ENCODE data around the gene COPS9.

DNA sequence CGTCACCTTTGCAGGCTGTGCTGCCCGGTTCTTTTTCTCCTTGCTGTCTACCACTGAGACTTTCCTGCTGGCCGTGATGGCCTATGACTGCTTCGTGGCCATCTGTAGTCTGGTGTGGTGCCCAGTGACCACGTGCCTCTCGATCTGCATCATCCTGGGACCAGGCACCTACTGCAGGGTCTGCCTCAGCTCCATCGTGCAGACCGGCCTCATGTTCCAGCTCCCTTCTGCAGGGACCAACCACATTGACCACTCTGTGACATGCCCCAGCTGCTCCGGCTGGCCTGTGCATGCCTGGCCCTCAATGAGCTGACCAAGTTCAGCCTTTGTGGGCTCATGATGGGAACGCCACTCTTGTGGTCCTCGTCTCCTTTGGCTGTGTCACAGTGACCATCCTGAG is 26.7 kb downstream of the COPS9 start:
- TF ChIP-seq POLR2A (IDR thresholded peaks at IDR 0.05) = no peak
- TF ChIP-seq, protein P1, sequence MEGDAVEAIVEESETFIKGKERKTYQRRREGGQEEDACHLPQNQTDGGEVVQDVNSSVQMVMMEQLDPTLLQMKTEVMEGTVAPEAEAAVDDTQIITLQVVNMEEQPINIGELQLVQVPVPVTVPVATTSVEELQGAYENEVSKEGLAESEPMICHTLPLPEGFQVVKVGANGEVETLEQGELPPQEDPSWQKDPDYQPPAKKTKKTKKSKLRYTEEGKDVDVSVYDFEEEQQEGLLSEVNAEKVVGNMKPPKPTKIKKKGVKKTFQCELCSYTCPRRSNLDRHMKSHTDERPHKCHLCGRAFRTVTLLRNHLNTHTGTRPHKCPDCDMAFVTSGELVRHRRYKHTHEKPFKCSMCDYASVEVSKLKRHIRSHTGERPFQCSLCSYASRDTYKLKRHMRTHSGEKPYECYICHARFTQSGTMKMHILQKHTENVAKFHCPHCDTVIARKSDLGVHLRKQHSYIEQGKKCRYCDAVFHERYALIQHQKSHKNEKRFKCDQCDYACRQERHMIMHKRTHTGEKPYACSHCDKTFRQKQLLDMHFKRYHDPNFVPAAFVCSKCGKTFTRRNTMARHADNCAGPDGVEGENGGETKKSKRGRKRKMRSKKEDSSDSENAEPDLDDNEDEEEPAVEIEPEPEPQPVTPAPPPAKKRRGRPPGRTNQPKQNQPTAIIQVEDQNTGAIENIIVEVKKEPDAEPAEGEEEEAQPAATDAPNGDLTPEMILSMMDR (IDR thresholded peaks at IDR 0.05) = no peak
